ENCODE data around the gene RBM20.

Gene RBM20

GRCh38 chr10:110835841-110836240 is 191.7 kb downstream of the RBM20 start:
- H4K20me1 ChIP-seq: no peaks in the 10 kb centered on the region
- no peak overlapping the region for H3K9ac ChIP-seq
- H3K4me3 ChIP-seq: no peak overlapping the region
- no peak for TF ChIP-seq Cebpa-rat (IDR thresholded peaks at IDR 0.05)
- H3K4me2 ChIP-seq: peak overlapping the region; percentile 48; the same call in 1 of the 2 replicates
- H3K36me3 ChIP-seq: no peaks in the 10 kb centered on the region
- 0 out of 2 replicates have a peak overlapping the region, but pooled peaks have one; percentile 7 for H3K27ac ChIP-seq
- no peaks in the 10 kb centered on the region for H3K27me3 ChIP-seq
- no peaks in the 10 kb centered on the region for H3K9me3 ChIP-seq
- H3K4me1 ChIP-seq: peaks cover 25% of the 10 kb centered on the region

GRCh38 chr10:110836706-110837105 is 192.6 kb downstream of the RBM20 start:
- Histone ChIP-seq H3K4me3 (no peak overlapping the region), H3K36me3 (no peaks in the 10 kb centered on the region), H4K20me1 (no peaks in the 10 kb centered on the region), H3K9ac (no peak overlapping the region), H3K9me3 (no peaks in the 10 kb centered on the region), H3K4me1 (peaks cover 34% of the 10 kb centered on the region), H3K4me2 (no peak overlapping the region), H3K27me3 (no peaks in the 10 kb centered on the region), H3K27ac (no peak overlapping the region)
- no peak for TF ChIP-seq Cebpa-rat (IDR thresholded peaks at IDR 0.05)

GRCh38 chr10:110837418-110838171 is 193.5 kb downstream of the RBM20 start:
- Histone ChIP-seq H3K4me2 (no peak overlapping the region), H3K9ac (no peak overlapping the region), H3K27ac (no peak overlapping the region), H3K4me1 (peaks cover 43% of the 10 kb centered on the region), H3K9me3 (no peaks in the 10 kb centered on the region), H4K20me1 (no peaks in the 10 kb centered on the region), H3K36me3 (no peaks in the 10 kb centered on the region), H3K4me3 (no peak overlapping the region), H3K27me3 (no peaks in the 10 kb centered on the region)
- no peak for TF ChIP-seq Cebpa-rat (IDR thresholded peaks at IDR 0.05)

DNA sequence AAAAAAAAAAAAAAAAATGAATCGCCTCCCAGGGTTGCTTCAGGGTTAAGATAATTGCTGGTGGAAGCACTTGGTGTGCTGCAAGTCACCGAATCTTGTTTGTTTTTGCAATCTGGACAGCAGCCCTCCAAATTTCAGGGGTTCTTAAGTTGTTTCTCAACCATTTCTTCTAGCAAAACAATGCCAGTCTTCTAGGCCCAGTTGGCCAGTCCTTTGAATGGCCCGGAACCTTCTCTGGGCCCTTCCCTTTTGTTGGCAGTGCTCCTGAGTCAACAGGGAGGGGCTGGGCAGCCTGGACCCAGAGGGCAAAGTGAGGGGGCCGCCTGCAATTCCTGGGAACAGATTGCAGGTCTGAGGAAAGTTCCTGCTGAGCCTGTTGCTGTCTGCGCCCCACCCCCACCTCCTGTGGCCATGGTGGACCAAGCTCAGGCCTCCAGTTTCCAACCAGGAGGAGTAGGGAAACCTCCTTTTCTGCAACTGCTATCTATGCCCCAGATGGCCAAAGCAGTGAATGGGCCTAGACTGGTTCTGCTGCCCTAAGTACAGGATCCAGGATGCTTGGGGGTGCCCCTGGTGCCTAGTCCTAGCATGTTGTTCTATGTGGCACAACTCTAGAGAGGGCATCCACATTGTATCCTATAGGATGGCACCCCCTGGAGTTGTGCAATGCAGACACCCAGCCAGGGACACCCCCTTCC is 196.2 kb downstream of the RBM20 start:
- Histone ChIP-seq H3K4me1 (peaks cover 58% of the 10 kb centered on the region), H3K36me3 (no peaks in the 10 kb centered on the region), H3K4me2 (0 out of 2 replicates have a peak overlapping the region, but pooled peaks have one; percentile 82), H4K20me1 (no peaks in the 10 kb centered on the region), H3K27me3 (no peaks in the 10 kb centered on the region), H3K4me3 (no peak overlapping the region), H3K9ac (no peak overlapping the region), H3K27ac (peak overlapping the region; percentile 83; the same call in 1 of the 2 replicates), H3K9me3 (no peaks in the 10 kb centered on the region)
- TF ChIP-seq Cebpa-rat (IDR thresholded peaks at IDR 0.05): no peak

DNA sequence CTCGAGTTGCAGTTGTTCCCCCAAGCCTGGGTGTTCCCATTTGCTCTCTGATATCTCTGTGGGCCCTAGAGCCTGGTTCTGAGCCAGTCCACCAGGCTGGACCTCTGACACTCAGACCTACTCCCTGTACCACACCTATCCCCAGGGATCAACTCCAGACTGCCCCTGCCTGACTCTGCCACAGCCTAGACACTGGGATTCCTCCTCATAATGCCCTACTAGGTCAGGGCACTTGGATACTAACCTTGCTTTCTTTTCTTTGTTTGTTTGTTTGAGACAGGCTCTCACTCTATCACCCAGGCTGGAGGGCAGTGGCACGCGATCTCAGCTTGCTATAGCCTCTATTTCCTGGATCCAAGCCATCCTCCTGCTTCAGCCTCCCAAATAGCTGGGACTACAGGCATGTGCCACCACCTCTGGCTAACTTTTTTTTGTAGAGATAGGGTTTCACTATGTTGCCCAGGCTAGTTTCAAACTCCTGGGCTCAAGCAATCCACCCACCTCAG is 196.8 kb downstream of the RBM20 start:
- no peak for TF ChIP-seq Cebpa-rat (IDR thresholded peaks at IDR 0.05)

DNA sequence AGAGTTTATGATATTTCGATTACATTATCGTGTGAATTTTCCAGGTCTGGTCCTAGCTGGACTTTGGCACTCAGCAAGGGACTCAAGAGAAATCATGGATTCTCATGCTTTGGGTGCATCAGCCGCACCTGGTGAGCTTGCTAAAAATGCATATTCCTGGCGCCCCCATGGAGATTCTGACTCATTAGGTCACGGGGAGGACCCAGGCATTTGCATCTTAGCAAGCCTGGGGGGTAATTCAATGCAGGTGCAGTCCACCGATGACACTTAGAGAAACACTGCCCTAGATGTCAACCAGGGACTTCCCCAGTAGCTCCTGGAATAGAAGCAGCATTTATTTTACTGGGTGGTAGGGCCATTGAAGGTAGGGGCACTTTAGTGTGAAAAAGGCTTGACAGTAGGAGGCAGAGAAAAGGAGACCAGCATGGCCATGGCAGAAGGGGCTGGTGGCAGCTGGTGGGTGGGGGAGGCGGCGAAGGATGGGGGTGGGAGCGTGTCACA is 197.7 kb downstream of the RBM20 start:
- H3K27me3 ChIP-seq: no peaks in the 10 kb centered on the region
- peak overlapping the region; percentile 82 for H3K4me2 ChIP-seq
- no peak overlapping the region for H3K4me3 ChIP-seq
- TF ChIP-seq Cebpa-rat (IDR thresholded peaks at IDR 0.05): no peak
- H3K27ac ChIP-seq: peak overlapping the region; percentile 83
- H3K4me1 ChIP-seq: peaks cover 65% of the 10 kb centered on the region
- no peak overlapping the region for H3K9ac ChIP-seq
- no peaks in the 10 kb centered on the region for H4K20me1 ChIP-seq
- no peaks in the 10 kb centered on the region for H3K36me3 ChIP-seq
- no peaks in the 10 kb centered on the region for H3K9me3 ChIP-seq

More for the DNA sequence above, 196.8 kb downstream of the RBM20 start:
- no peaks in the 10 kb centered on the region for H3K36me3 ChIP-seq
- peaks cover 58% of the 10 kb centered on the region for H3K4me1 ChIP-seq
- no peaks in the 10 kb centered on the region for H3K9me3 ChIP-seq
- H3K4me3 ChIP-seq: no peak overlapping the region
- no peaks in the 10 kb centered on the region for H3K27me3 ChIP-seq
- peak overlapping the region; percentile 82 for H3K4me2 ChIP-seq
- H3K9ac ChIP-seq: no peak overlapping the region
- peak overlapping the region; percentile 83 for H3K27ac ChIP-seq
- H4K20me1 ChIP-seq: no peaks in the 10 kb centered on the region

GRCh38 chr10:110842326-110842904 is 198.3 kb downstream of the RBM20 start:
- Histone ChIP-seq H3K9me3 (no peaks in the 10 kb centered on the region), H3K4me1 (peaks cover 71% of the 10 kb centered on the region), H3K27ac (peak overlapping the region; percentile 83), H3K9ac (peak overlapping the region; percentile 62), H4K20me1 (no peaks in the 10 kb centered on the region), H3K36me3 (no peaks in the 10 kb centered on the region), H3K4me3 (no peak overlapping the region), H3K27me3 (no peaks in the 10 kb centered on the region), H3K4me2 (peak overlapping the region; percentile 82)
- no peak for TF ChIP-seq Cebpa-rat (IDR thresholded peaks at IDR 0.05)

GRCh38 chr10:110843031-110843430 is 198.9 kb downstream of the RBM20 start:
- H3K9ac ChIP-seq: peak overlapping the region; percentile 62
- no peaks in the 10 kb centered on the region for H3K27me3 ChIP-seq
- no peaks in the 10 kb centered on the region for H4K20me1 ChIP-seq
- peak overlapping the region; percentile 82 for H3K4me2 ChIP-seq
- H3K36me3 ChIP-seq: no peaks in the 10 kb centered on the region
- no peak overlapping the region for H3K4me3 ChIP-seq
- no peaks in the 10 kb centered on the region for H3K9me3 ChIP-seq
- peak; percentile 40; the same call in 1 of the 2 replicates for TF ChIP-seq Cebpa-rat (IDR thresholded peaks at IDR 0.05)
- peaks cover 77% of the 10 kb centered on the region for H3K4me1 ChIP-seq
- peak overlapping the region; percentile 83 for H3K27ac ChIP-seq

GRCh38 chr10:110843796-110844616 is 199.9 kb downstream of the RBM20 start:
- Histone ChIP-seq H3K4me2 (peak overlapping the region; percentile 82), H4K20me1 (no peaks in the 10 kb centered on the region), H3K4me3 (no peak overlapping the region), H3K27me3 (no peaks in the 10 kb centered on the region), H3K9me3 (no peaks in the 10 kb centered on the region), H3K9ac (peak overlapping the region; percentile 55), H3K36me3 (no peaks in the 10 kb centered on the region), H3K4me1 (peaks cover 81% of the 10 kb centered on the region), H3K27ac (peak overlapping the region; percentile 83)
- TF ChIP-seq Cebpa-rat (IDR thresholded peaks at IDR 0.05): no peak
